ENCODE data around the gene SNRNP200. TPM values are rescaled to one million over a fixed set of nuclear protein-coding genes. Genes with fewer than 3 reads are reported as not detected.

SNRNP200 gene
- total RNA-seq, result 100 to 1,000 TPM in 1 of 4 donors, 10 to 100 TPM in 3; 35.0 to 147 (median 65.5) TPM

- Histone ChIP-seq H3K4me3 (peak within 1 kb of the TSS; percentile 74 to 85), H3K9me3 (no peaks in the 10 kb centered on the region), H3K27ac (peak within 1 kb of the TSS; percentile 74 to 85), H3K4me1 (peaks cover 0 to 9% of the 10 kb centered on the region in 2 donors), H3K36me3 (no peaks in the 10 kb centered on the region), H3K27me3 (no peaks in the 10 kb centered on the region)
- intact Hi-C loops (cut with DNase I; ENCODE audit: low total_unique reads), result no loop called here
- DNase-seq, result peak; percentile 82 to 86
- TF ChIP-seq CTCF (IDR thresholded peaks at IDR 0.05), result no peak
- peak; percentile 34 to 81 for TF ChIP-seq POLR2A (IDR thresholded peaks at IDR 0.05)
Observed at GRCh38 chr2:96305091-96305978, at the start of gene SNRNP200. TSS of gene SNRNP200 (minus strand) at chr2:96305546. CDS start at chr2:96305437, 109 bp downstream.

GRCh38 chr2:96354492-96354891 lies 49.1 kb upstream of the SNRNP200 start:
- H3K27me3 ChIP-seq, result no peaks in the 10 kb centered on the region
- H3K36me3 ChIP-seq, result no peaks in the 10 kb centered on the region
- intact Hi-C loops (cut with DNase I; ENCODE audit: low total_unique reads), result no loop called here
- TF ChIP-seq POLR2A (IDR thresholded peaks at IDR 0.05) (no peak), CTCF (IDR thresholded peaks at IDR 0.05) (no peak)
- H3K4me3 ChIP-seq, result no peak overlapping the region
- DNase-seq, result no peak
- no peaks in the 10 kb centered on the region for H3K4me1 ChIP-seq
- H3K27ac ChIP-seq, result peak overlapping the region; percentile 26 to 61
- no peaks in the 10 kb centered on the region for H3K9me3 ChIP-seq

- no peak for TF ChIP-seq POLR2A (IDR thresholded peaks at IDR 0.05)
- TF ChIP-seq CTCF (IDR thresholded peaks at IDR 0.05), result no peak
- intact Hi-C loops (cut with DNase I; ENCODE audit: low total_unique reads), result no loop called here
- DNase-seq, result no peak
- Histone ChIP-seq H3K27me3 (no peaks in the 10 kb centered on the region), H3K4me3 (no peak overlapping the region), H3K36me3 (no peaks in the 10 kb centered on the region), H3K27ac (peak overlapping the region; percentile 61 to 68), H3K4me1 (no peaks in the 10 kb centered on the region), H3K9me3 (no peaks in the 10 kb centered on the region)
Observed at GRCh38 chr2:96353606-96354101, 48.3 kb upstream of the SNRNP200 start.

GRCh38 chr2:96353032-96353561 lies 47.8 kb upstream of the SNRNP200 start:
- H3K36me3 ChIP-seq, result no peaks in the 10 kb centered on the region
- peak; percentile 26 to 68 for DNase-seq
- no peaks in the 10 kb centered on the region for H3K27me3 ChIP-seq
- TF ChIP-seq CTCF (IDR thresholded peaks at IDR 0.05) (no peak), POLR2A (IDR thresholded peaks at IDR 0.05) (no peak)
- H3K4me3 ChIP-seq, result no peak overlapping the region
- peak overlapping the region; percentile 61 to 68 for H3K27ac ChIP-seq
- no peaks in the 10 kb centered on the region for H3K4me1 ChIP-seq
- no peaks in the 10 kb centered on the region for H3K9me3 ChIP-seq
- intact Hi-C loops (cut with DNase I; ENCODE audit: low total_unique reads), result no loop called here

- Histone ChIP-seq H3K4me3 (no peak overlapping the region), H3K4me1 (no peaks in the 10 kb centered on the region), H3K36me3 (no peaks in the 10 kb centered on the region), H3K27ac (no peak overlapping the region), H3K27me3 (no peaks in the 10 kb centered on the region), H3K9me3 (no peaks in the 10 kb centered on the region)
- no peak for DNase-seq
- intact Hi-C loops (cut with DNase I; ENCODE audit: low total_unique reads), result no loop called here
- no peak for TF ChIP-seq CTCF (IDR thresholded peaks at IDR 0.05)
- no peak for TF ChIP-seq POLR2A (IDR thresholded peaks at IDR 0.05)
Observed at GRCh38 chr2:96347395-96347794, 42.0 kb upstream of the SNRNP200 start.
